DMS 273 (cell line): Measurements from ENCODE around the gene HHIP.

Source experiments
- DNase-seq: peaks from one replicate; lab custom pipeline; 2025; ENCODE audit not compliant: unreplicated experiment; lab: John Stamatoyannopoulos, UW

HHIP gene

GRCh38 chr4:144645631-144646522 lies at the start of gene HHIP:
HHIP (plus strand) TSS chr4:144646156; CDS start chr4:144646676, 520 bp downstream.
- DNase-seq: peak; percentile 33

- no peak for DNase-seq
Measured at GRCh38 chr4:144597171-144597570, 48.8 kb upstream of the HHIP start.

GRCh38 chr4:144599621-144600020 lies 46.3 kb upstream of the HHIP start:
- no peak for DNase-seq

- DNase-seq: peak; percentile 13
Measured at GRCh38 chr4:144611850-144612249, 34.1 kb upstream of the HHIP start.

- DNase-seq: no peak
Measured at GRCh38 chr4:144614850-144615585, 30.9 kb upstream of the HHIP start.

GRCh38 chr4:144621681-144622080 lies 24.3 kb upstream of the HHIP start:
- DNase-seq: no peak

- no peak for DNase-seq
Measured at GRCh38 chr4:144627663-144628076, 18.3 kb upstream of the HHIP start.

GRCh38 chr4:144633215-144633614 lies 12.7 kb upstream of the HHIP start:
- no peak for DNase-seq

- no peak for DNase-seq
Measured at GRCh38 chr4:144634978-144635747, 10.8 kb upstream of the HHIP start.

GRCh38 chr4:144644368-144645101 lies 1.4 kb upstream of the HHIP start:
- DNase-seq: no peak

GRCh38 chr4:144645102-144645630 lies 790 bp upstream of the HHIP start:
- DNase-seq: no peak

- peak; percentile 9 for DNase-seq
Measured at GRCh38 chr4:144646523-144647094, 653 bp downstream of the HHIP start.

- no peak for DNase-seq
Measured at GRCh38 chr4:144647095-144647561, 1.2 kb downstream of the HHIP start.

GRCh38 chr4:144647590-144647989 lies 1.6 kb downstream of the HHIP start:
- no peak for DNase-seq

- DNase-seq: no peak
Measured at GRCh38 chr4:144648042-144648441, 2.1 kb downstream of the HHIP start.

GRCh38 chr4:144649646-144650045 lies 3.7 kb downstream of the HHIP start:
- DNase-seq: no peak

- DNase-seq: no peak
Measured at GRCh38 chr4:144650311-144651005, 4.5 kb downstream of the HHIP start.

- no peak for DNase-seq
Measured at GRCh38 chr4:144653781-144654545, 8.0 kb downstream of the HHIP start.

GRCh38 chr4:144655491-144655890 lies 9.5 kb downstream of the HHIP start:
- DNase-seq: no peak
